ENCODE measurements around the gene PODXL2.

The PODXL2 gene

DNA sequence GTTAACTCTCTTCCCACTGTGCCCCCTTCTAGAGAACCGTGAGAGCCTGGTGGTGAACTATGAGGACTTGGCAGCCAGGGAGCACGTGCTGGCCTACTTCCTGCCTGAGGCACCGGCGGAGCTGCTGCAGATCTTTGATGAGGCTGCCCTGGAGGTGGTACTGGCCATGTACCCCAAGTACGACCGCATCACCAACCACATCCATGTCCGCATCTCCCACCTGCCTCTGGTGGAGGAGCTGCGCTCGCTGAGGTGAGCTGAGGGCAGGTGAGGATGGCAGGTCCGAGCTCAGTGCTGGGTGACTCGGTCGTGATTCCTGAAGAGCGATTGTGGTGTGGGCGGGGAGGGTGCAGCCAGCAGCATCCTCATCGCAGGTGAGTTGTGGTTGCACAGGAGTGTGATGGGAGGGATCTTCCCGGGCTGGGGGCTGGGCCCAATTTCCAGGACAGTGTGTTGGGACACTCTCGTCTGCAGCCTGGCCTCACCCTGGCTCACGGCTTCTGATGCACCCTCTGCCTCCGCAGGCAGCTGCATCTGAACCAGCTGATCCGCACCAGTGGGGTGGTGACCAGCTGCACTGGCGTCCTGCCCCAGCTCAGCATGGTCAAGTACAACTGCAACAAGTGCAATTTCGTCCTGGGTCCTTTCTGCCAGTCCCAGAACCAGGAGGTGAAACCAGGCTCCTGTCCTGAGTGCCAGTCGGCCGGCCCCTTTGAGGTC, 22.7 kb upstream of the PODXL2 start:
- no peak for DNase-seq (ENCODE audit: low spot score)

DNA sequence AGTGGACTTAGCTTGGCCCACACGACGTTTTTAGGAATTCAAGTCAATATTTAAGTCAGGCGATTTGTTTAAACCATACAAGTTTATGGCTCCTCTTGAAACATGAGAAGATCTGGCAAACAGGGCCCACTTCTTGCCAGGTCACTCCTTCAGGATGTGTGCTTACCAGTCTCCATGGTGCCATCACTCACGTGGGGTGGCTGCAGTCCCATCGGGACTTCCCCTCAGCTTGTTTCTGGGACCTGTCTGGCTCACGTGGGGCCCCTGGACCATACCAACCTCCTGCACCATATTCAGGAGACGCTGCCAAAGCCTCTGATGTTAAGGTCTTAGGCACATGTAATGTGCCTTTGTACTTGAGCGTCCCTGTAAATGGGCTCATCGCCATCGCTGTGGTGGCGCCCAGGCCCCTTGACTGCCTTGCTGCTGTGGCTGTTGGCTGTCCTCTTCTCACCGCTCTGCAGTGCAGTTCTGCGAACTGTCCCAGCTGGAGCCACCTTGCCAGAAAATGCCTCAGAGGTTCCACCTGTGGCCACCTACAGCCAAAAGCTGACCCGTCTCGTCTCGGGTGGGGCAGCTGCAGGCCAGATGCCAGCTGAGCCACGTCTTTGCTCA, 21.9 kb upstream of the PODXL2 start:
- no peak for DNase-seq (ENCODE audit: low spot score)

DNA sequence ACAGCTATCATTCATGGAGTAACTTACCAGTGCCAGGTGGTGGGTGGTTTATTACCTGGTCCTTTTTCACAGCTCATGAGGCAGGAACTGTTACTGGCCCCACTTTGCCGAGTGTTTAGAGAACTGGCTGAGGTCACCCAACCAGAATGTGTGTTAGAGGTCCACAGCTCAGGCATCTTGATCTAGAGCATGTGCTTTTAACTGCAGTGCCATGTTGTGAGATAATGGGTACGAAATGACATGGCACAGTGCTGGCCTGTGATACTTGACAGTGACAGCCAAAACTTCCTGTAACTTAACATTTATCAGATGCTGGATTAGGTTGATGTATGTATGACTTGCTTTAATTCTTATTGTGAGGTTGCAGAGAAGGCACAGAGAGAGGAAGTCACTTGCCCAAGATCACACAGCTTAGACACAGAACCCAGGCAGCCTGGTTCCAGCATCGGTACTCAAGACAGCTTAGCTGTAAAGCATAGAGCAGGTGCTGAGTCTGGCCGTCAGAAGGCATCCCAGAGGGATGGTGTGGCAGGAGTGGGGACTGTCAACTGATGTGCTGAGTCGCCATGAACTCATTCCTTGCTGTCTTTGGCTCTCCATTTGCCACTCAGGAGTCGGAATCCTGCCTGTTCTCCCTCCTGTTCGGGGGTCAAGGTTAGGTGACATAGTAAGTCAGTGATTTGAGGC, 21.2 kb upstream of the PODXL2 start:
- DNase-seq (ENCODE audit: low spot score) = no peak

DNA sequence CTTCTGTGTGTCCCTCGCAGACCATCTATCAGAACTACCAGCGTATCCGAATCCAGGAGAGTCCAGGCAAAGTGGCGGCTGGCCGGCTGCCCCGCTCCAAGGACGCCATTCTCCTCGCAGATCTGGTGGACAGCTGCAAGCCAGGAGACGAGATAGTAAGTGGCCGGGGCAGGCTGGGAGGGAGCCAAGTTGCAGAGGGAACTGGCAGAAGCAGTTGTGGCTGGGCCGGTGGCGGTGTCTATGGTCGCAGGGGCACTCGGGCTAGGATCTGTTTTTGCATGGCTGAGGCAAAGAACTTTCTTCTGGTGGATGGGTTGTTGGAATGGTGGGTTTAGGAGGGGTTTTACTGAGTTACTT, 20.6 kb upstream of the PODXL2 start:
- no peak for DNase-seq (ENCODE audit: low spot score)

DNA sequence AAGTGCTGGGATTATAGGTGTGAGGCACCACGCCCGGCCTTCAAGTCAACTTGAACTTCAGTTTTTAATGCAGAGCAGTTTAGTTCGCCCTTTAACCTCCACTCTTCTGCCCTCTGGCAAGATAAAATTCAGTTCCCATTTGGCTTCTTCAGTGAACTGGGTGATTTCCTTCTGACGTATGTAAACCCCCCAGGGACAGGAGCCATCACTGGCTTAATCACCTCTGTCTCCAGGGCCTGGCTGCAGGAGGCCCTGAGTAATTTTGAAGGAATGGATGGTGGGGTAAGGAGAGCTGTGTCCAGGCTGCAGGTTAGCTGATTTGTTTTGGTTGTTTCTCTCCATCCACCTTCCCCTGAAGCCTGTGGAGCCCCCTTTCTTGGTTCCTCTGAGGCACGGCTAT, 18.9 kb upstream of the PODXL2 start:
- no peak for DNase-seq (ENCODE audit: low spot score)

DNA sequence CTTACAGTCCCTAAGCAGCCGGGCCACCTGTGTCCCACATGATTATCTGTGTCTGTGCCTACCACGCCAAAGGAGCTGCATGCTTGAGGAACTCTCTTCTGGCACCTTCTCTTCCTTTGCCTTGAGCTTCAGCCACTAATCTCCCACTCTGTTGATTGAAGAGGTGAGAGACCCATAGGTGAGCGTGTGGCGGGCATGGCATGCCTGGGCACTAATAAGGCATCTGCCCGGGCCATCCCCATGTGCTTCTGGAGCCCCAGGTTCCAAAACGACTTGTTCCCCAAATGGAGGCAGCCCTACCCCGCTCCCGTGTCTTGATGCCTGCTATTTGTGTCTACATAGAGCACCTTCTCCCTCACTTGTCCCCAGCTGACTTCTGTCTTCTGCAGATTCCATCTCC, 17.7 kb upstream of the PODXL2 start:
- DNase-seq (ENCODE audit: low spot score) = no peak

DNA sequence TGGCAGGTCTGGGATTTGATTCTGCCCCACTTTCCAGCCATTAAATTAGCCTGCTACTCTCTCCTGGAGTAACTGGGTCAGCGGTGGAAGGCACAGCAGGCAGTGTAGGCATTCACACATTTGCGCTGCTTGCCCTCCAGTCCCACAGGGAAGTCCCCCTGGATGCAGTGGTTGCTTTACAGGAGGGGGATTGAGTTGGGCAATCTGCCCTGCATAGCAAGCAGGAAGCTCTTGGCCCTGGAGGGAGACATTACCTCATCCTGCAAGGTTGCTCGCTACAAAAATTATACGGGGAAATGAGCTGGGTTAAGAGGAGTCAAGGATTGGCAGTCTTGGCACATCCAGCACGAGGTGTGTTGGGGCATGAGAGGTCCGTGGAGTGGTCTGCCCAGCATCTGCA, 16.0 kb upstream of the PODXL2 start:
- DNase-seq (ENCODE audit: low spot score) = no peak

DNA sequence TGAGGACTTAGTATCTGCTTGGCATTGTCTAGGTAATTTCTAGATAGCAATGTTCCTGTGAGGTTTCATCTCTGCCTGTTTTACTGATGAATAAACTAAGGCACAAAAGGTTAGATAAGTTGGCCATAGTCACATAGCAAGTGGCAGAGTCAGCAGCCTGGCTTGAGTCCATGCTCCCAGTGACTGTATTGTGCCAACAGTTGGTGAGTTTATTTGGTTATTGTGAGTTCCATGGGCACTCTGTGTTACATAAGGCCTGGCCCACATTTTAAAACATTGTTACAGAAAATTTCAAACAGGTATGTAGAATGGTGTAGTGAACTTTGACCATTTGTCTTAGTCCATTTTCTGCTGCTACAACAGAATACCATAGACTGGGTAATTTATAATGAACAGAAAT, 15.6 kb upstream of the PODXL2 start:
- DNase-seq (ENCODE audit: low spot score) = no peak

DNA sequence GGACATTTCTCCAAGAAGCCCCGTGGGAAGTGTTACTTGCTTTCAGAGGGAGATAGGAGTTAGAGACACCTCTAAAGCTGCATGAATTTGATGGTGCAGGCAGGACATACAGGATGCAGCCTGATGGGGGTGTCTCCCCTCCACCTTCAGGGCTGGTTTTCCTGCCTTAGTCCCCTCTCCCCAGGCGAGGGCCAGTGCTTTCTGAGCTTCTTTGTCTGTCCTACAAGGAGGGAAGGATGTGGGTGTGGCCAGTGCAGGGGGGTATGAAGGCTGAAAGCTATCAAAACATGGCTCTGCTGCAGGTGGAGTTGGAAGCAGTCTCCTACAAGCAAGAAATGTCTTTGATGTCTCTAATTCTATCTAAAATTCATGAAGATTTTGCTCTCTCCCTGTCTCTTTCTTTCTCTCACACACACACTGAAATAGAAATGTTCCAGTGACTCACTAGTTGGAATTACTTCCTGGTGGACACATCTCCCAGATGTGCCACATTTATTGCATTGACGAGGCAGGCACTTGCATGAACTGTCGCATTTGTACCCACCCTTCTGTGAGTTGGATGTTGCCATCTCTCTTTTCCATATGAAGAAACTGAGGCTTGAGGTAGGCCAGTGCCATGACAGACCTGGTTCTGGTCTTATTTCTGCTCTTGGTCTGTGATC, 13.9 kb upstream of the PODXL2 start:
- no peak for DNase-seq (ENCODE audit: low spot score)

DNA sequence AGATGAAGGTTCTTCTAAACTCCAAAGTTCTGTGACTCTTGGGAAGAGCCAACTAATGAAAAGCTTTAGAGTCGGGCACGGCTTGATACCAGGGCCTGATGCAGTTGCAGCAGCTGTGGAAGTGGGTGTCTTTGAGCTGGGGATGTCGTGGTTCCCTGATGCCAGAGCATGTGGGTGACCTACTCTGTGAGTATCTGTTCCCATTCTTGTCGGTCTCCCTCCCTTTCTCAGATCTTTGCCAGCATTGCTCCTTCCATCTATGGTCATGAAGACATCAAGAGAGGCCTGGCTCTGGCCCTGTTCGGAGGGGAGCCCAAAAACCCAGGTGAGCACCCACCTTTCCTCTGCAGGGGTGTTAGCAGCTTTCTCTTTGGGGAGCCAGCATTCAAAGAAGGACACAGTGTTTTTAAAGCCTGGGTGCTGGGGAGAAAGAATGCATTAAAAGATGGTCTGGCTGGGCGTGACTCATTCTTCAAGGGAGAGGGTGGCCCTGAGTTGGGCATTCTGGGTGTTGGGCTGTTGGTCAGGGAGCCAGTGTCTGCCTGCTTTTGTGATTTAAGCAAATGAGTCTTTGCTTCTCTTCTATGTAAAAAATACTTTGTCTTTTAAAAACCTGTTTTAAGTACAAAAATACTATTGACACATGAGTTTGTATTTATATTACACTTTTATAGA, 13.2 kb upstream of the PODXL2 start:
- DNase-seq (ENCODE audit: low spot score) = no peak

DNA sequence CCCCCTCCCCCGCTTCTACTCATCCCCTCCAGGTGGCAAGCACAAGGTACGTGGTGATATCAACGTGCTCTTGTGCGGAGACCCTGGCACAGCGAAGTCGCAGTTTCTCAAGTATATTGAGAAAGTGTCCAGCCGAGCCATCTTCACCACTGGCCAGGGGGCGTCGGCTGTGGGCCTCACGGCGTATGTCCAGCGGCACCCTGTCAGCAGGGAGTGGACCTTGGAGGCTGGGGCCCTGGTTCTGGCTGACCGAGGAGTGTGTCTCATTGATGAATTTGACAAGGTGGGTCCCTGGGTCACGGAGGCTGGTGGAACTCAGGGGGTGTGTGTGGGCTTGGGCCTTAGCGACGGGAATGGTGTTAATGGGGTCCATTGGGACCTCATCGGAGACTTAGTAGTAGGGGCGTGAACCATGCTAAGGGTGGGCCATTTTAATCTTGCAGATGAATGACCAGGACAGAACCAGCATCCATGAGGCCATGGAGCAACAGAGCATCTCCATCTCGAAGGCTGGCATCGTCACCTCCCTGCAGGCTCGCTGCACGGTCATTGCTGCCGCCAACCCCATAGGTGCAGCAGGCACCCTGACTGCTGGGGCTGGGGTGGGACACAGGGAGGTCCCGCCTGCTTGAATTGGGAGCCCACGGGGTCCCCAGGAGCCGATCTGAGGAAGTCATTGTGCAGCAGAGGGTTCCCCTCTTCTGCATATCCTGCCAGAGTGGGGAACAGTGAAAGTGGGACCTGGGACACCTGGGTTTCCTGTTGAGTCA, 12.0 kb upstream of the PODXL2 start:
- DNase-seq (ENCODE audit: low spot score) = no peak

DNA sequence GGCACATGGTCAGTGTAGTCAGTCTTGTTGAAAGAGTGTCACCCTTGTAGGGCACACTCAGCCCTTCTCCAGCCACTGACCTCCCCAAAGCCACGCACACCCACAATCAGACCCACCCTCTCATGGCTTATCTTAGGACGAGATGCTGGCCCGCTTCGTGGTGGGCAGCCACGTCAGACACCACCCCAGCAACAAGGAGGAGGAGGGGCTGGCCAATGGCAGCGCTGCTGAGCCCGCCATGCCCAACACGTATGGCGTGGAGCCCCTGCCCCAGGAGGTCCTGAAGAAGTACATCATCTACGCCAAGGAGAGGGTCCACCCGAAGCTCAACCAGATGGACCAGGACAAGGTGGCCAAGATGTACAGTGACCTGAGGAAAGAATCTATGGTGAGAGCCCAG, 10.1 kb upstream of the PODXL2 start:
- no peak for DNase-seq (ENCODE audit: low spot score)

DNA sequence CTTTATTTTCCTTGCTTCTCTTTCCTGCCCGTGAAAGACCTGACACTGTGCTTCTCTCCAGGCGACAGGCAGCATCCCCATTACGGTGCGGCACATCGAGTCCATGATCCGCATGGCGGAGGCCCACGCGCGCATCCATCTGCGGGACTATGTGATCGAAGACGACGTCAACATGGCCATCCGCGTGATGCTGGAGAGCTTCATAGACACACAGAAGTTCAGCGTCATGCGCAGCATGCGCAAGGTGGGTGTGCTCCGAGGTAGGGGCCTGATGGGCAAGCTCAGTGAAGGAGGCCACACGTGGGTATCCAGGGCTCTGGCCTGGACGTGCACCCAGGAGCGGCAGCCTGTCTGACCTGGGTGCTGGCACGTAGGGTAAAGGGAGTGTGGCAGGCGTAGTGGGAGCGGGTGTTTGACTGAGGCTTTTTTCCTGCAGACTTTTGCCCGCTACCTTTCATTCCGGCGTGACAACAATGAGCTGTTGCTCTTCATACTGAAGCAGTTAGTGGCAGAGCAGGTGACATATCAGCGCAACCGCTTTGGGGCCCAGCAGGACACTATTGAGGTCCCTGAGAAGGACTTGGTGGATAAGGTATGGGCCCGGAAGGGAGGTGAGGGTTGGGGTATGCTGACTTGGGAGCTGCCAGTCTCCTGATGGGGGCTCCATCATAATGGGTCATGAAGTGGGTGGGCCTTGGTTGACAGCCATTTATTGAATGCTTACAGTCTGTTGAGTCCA, 8.2 kb upstream of the PODXL2 start:
- no peak for DNase-seq (ENCODE audit: low spot score)

DNA sequence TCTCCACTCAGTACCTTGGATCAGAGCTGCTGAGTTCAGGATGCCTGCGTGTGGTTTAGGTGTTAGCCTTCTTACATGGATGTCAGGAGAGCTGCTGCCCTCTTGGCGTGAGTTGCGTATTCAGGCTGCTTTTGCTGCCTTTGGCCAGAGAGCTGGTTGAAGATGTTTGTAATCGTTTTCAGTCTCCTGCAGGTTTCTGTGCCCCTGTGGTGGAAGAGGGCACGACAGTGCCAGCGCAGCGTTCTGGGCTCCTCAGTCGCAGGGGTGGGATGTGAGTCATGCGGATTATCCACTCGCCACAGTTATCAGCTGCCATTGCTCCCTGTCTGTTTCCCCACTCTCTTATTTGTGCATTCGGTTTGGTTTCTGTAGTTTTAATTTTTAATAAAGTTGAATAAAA, 7.0 kb upstream of the PODXL2 start:
- no peak for DNase-seq (ENCODE audit: low spot score)

DNA sequence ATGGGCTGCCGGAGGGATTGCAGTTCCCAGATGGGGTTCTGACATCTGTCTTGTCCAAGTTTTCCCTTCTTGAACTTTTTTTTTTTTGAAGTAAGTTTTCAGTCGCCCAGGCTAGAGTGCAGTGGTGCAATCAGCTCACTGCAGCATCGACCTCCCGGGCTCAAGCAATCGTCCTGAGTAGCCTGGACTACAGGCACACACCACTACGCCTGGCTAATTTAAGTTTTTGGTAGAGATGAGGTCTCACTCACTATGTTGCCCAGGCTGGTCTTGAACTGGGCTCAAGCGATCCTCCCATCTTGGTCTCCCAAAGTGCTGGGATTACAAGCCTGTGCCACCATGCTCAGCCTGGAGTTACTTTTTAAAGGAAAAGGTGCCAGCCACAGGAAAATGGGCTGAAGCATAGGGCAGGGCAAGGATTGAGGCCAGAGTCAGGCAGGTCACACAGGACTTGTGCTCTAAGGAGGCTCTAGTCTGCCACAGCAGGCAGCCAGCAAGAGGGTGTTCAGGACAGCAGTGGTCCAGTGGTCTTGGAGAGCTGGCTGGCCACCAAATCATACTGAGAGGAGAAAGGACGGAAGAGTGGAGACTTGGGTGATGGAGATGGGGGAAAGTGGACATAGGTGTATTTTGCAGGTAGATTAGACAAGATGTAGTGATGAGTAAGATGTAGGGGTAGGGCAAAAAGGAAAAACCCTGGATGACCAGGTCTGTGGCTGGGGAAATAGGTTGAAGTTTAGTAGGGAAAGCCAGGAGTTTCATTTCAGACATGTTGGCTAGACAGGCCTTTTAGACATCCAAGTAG, 6.0 kb upstream of the PODXL2 start:
- DNase-seq (ENCODE audit: low spot score) = no peak

DNA sequence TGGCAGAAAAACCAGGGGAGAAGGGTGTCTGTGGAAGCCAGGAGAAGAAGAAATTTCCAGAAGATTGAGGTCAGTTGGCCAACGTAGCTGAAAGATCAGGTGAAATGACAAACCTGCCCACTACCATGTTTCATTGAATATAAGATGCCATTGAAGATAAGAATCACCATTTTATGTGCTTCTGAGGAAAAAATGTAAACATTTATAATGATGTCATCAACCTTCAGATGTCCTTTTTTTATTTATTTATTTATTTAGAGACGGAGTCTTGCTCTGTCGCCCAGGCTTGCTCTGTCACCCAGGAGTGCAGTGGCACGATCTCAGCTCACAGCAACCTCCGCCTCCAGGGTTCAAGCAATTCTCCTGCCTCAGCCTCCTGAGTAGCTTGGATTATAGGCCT, 4.9 kb upstream of the PODXL2 start:
- DNase-seq (ENCODE audit: low spot score) = no peak

DNA sequence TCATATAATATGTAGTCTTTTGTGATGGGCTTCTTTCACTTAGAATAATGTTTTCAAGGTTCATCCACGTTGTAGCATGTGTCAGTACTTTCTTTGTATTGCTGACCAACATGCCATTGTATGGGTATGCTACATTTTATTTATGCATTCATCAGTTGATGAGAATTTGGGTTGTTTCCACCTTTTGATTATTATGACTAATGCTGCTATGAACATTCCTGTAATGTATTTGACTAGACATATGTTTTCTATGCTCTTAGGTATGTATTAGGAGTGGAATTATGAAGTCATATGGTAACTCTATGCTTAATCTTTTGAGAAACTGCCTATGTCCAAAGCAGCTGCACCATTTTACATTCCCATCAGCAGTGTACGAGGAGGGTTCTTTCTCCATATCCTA, 3.2 kb upstream of the PODXL2 start:
- DNase-seq (ENCODE audit: low spot score) = no peak

DNA sequence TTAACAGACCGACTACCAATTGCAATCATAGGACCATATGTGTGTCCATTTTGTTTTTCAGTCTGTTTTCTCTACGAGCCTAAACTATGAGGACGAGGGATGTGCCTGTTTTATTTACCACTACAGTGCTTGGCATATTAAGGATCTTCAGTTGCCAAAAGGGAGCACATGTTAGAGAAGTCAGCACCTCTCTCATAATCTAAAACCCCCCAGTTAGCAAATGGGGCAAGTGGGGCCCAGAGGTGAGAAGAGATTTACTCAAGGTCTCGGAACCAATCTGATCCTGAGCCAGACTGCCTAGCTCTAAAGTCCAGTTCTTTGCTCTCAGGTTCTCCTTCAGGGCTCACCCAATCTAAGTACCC, 578 bp upstream of the PODXL2 start:
- DNase-seq (ENCODE audit: low spot score) = no peak

DNA sequence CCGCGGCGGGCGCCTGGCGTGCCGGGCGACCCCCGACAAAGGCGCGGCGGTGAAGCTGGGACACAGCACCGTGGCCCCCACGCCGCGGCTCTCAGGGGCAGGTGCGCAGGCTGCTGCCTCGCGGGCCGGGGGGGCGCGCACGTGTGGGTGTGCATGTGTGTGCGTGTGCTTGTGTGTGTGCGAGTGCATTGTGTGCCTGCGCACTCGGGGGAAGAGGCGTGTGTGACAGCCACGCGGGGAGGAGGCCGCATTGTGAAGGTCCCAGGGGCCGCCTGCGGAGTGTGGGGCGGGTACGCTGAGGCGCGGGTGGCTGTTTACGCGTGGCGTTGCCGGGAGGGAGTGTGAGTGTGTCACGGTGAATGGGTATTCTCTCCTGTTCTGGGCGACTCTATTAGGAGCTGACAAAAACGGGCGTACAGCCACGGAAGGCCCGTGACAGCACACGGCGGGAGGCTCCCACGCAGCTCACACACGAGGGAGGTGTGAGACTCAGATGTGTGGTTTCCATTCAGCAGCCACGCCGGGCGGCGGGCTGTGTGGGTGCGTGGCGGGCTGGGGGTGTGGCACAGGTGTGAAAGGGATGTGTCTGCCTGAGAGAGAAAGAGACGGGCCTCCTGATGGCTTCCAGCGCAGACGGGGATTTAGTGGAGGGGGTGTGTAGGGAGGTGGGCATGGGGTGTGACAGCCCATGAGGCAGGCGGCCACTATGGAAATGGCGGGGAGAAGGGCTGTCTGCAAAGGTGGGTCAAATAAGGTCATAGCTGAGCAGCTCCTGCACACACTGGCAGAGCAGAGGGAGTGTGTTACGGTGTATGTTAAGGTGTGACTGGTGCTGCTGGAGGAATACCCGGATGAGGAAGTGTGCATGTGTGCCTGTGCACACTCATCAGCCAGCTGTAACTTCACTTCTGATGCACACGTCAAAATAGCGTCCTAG, 750 bp downstream of the PODXL2 start:
- DNase-seq (ENCODE audit: low spot score) = no peak

Measured in kidney capillary endothelial cell (primary cell).